GM12878 (cell line): ENCODE results near the gene C16orf74. TPM values are rescaled to one million over a fixed set of nuclear protein-coding genes. Genes with fewer than 3 reads are reported as not detected.

Experiments used
- ATAC-seq: fragments of 200-7000 bp; cut with Tn5 transposase; 3 replicates; pipeline ENCODE4 v1.9.1; 2020; ENCODE audit warnings: mild to moderate bottlenecking, moderate library complexity
- BruUV-seq: library from RNA; stranded (reverse); fragments of 400-500 nt; replicated peaks from 2 replicates; lab custom pipeline; 2021; lab: Mats Ljungman, UMichigan
- CTCF ChIA-PET: fragments of 300-600 bp; sonication (Branson Sonifier 250); formaldehyde crosslinking; extraction: SDS; loops from one replicate; lab custom pipeline; 2021; ENCODE audit warnings: inconsistent platforms; lab: Yijun Ruan, JAX
- POLR2A ChIA-PET: fragments of 350-600 bp; formaldehyde crosslinking; extraction: SDS; loops from one replicate; lab custom pipeline; 2021; ENCODE audit warnings: inconsistent platforms; lab: Charles Lee
- RAD21 ChIA-PET: fragments of 300-600 bp; sonication (Branson Sonifier 250); formaldehyde crosslinking; loops from one replicate; lab custom pipeline; 2023; ENCODE audit warnings: antibody characterized with exemption; ENCODE audit not compliant: unreplicated experiment; lab: Charles Lee
- SMC1A ChIA-PET: fragments of 300-600 bp; sonication (Branson Sonifier 250); formaldehyde crosslinking; loops from one replicate; lab custom pipeline; 2023; ENCODE audit not compliant: unreplicated experiment, uncharacterized antibody; lab: Charles Lee
- DNase-seq: peaks from one replicate; pipeline ENCODE4 v3.0.0-alpha.2; 2011; ENCODE audit warnings: low read depth, low spot score
- FAIRE-seq: peaks from 3 replicates; lab custom pipeline; 2011; peaks lifted over from hg19 to GRCh38; lab: Jason Lieb, UNC
- H2AFZ ChIP-seq: 2 replicates; pipeline ENCODE4 v1.6.0; 2011; ENCODE audit warnings: low read depth, low read length, control low read depth; ENCODE audit not compliant: control insufficient read depth
- H3K27ac ChIP-seq: 2 replicates; pipeline ENCODE4 v1.5.1; 2011; ENCODE audit warnings: control low read depth; ENCODE audit not compliant: control insufficient read depth, insufficient read depth
- H3K27me3 ChIP-seq, 2 experiments: replicated peaks in 1 of 2; 2 replicates each; pipeline versions ENCODE4 v1.6.0 to v1.6.1; 2011; ENCODE audit warnings: low read length in 1 of 2; ENCODE audit not compliant: control insufficient read depth in 2 of 2, insufficient read depth in 2 of 2
- H3K36me3 ChIP-seq, 2 experiments: 2 replicates each; pipeline ENCODE4 v1.5.1; 2011; ENCODE audit warnings: low read length in 1 of 2; ENCODE audit not compliant: control insufficient read depth in 2 of 2, insufficient read depth in 2 of 2
- H3K4me1 ChIP-seq: 2 replicates; pipeline ENCODE4 v1.6.1; 2011; ENCODE audit warnings: mild to moderate bottlenecking, low read length, moderate library complexity, mixed read lengths; ENCODE audit not compliant: control insufficient read depth, insufficient read depth
- H3K4me2 ChIP-seq: 2 replicates; pipeline ENCODE4 v1.6.0; 2011; ENCODE audit warnings: control low read depth; ENCODE audit not compliant: control insufficient read depth, insufficient read depth
- H3K4me3 ChIP-seq: fragments of 200-600 bp; sonication (generic); 2 replicates; pipeline ENCODE4 v1.5.1; 2016
- H3K79me2 ChIP-seq: 2 replicates; pipeline ENCODE4 v1.6.0; 2011; ENCODE audit warnings: low read length; ENCODE audit not compliant: control insufficient read depth, insufficient read depth
- H3K9ac ChIP-seq: 2 replicates; pipeline ENCODE4 v1.8.0; 2011; ENCODE audit warnings: low read length, control low read depth, mixed read lengths; ENCODE audit not compliant: control insufficient read depth, insufficient read depth
- H3K9me3 ChIP-seq: replicated peaks from 3 replicates; pipeline ENCODE4 v1.5.1; 2011; ENCODE audit warnings: mild to moderate bottlenecking, low read length; ENCODE audit not compliant: control insufficient read depth, insufficient read depth
- H4K20me1 ChIP-seq: 2 replicates; pipeline ENCODE4 v1.6.0; 2011; ENCODE audit not compliant: control insufficient read depth, insufficient read depth
- CBX3 ChIP-seq: fragments of 200-600 bp; sonication (generic); IDR thresholded peaks from 2 replicates; pipeline ENCODE4 v1.6.1; 2016; ENCODE audit warnings: low read depth, borderline replicate concordance
- CHD4 ChIP-seq: fragments of 200-600 bp; sonication (generic); IDR thresholded peaks from 2 replicates; pipeline ENCODE4 v1.6.1; 2016; ENCODE audit warnings: mild to moderate bottlenecking
- E4F1 ChIP-seq: fragments of 450-650 bp; IDR thresholded peaks from 2 replicates; pipeline ENCODE4 v1.6.1; 2018; ENCODE audit warnings: borderline replicate concordance, mild to moderate bottlenecking; ENCODE audit not compliant: partially characterized antibody
- EGR1 ChIP-seq, 2 experiments: IDR thresholded peaks; 1 replicate in 1 of 2; 2 replicates in 1 of 2; pipeline ENCODE4 v1.6.1; 2011 to 2012; ENCODE audit warnings: low read depth in 2 of 2, low read length in 2 of 2, borderline replicate concordance in 1 of 2, mild to moderate bottlenecking in 1 of 2, moderate library complexity in 1 of 2
- FOXM1 ChIP-seq: IDR thresholded peaks from 2 replicates; pipeline ENCODE4 v1.6.1; 2012; ENCODE audit warnings: low read depth, mild to moderate bottlenecking, inconsistent platforms, low read length, moderate library complexity
- IKZF1 ChIP-seq: fragments of 450-650 bp; conservative IDR thresholded peaks from 2 replicates; pipeline ENCODE4 v1.6.1; 2017; ENCODE audit warnings: antibody characterized with exemption, mild to moderate bottlenecking
- IKZF2 ChIP-seq, 2 experiments: fragments of 450-650 bp; IDR thresholded peaks; 2 replicates each; pipeline ENCODE4 v1.6.1; 2017; ENCODE audit warnings: mild to moderate bottlenecking in 2 of 2, moderate library complexity in 2 of 2
- IRF4 ChIP-seq: IDR thresholded peaks from 2 replicates; pipeline ENCODE4 v1.6.1; 2011; ENCODE audit warnings: low read depth, low read length
- JUNB ChIP-seq: IDR thresholded peaks from 2 replicates; pipeline ENCODE4 v1.6.1; 2016; ENCODE audit warnings: antibody characterized with exemption, mild to moderate bottlenecking
- MYB ChIP-seq: fragments of 150-350 bp; IDR thresholded peaks from 2 replicates; pipeline ENCODE4 v1.6.1; 2014; ENCODE audit warnings: mild to moderate bottlenecking, low read depth, low read length, borderline replicate concordance
- NFYB ChIP-seq: IDR thresholded peaks from 2 replicates; pipeline ENCODE4 v1.6.1; 2011; ENCODE audit warnings: low read depth, mild to moderate bottlenecking, low read length, improper control_type of control experiment, moderate library complexity; ENCODE audit not compliant: insufficient read depth
- POLR2AphosphoS2 ChIP-seq: IDR thresholded peaks from 2 replicates; pipeline ENCODE4 v1.6.1; 2011; ENCODE audit warnings: low read depth, mild to moderate bottlenecking, low read length, improper control_type of control experiment, moderate library complexity
- ZNF24 ChIP-seq: fragments of 450-650 bp; IDR thresholded peaks from 2 replicates; pipeline ENCODE4 v1.6.1; 2017; ENCODE audit warnings: antibody characterized with exemption, mild to moderate bottlenecking
- in situ Hi-C: fragments of 300-500 bp; cut with MboI; formaldehyde crosslinking; loops from 9 replicates; pipeline ENCODE4 v1.14.3; 2018; ENCODE audit warnings: mixed read lengths
- intact Hi-C: fragments of 100-400 bp; cut with micrococcal nuclease; formaldehyde crosslinking; loops from one replicate; pipeline ENCODE4 v1.14.2; 2022; ENCODE audit not compliant: unreplicated experiment
- polyA plus RNA-seq, 11 experiments: library from polyadenylated mRNA; depleted of rRNA in 4 of 11; unstranded in 6 of 11; stranded (reverse) in 5 of 11; fragments of >200 nt; fragmentation: Nextera tagmentation in 4 of 11; fragmentation: Illumina TruSeq in 1 of 11; extraction: Ambion mirVana in 4 of 11; extraction: Trizol in 1 of 11; gene quantifications; 1 replicate in 1 of 11; 2 replicates in 10 of 11; pipeline versions ENCODE4 v1.2.1 to v1.2.3, GENCODE V29; 2011 to 2016; ENCODE audit warnings: inconsistent platforms in 2 of 11, missing spikeins in 2 of 11, low read depth in 1 of 11
- total RNA-seq, 4 experiments: library from RNA; depleted of rRNA in 3 of 4; stranded (reverse); fragments of >200 nt in 3 of 4; fragmentation: Illumina TruSeq in 1 of 4; extraction: Trizol in 1 of 4; gene quantifications; 2 replicates each; pipeline versions ENCODE4 v1.2.1 to v1.2.3, GENCODE V29; 2013 to 2021
- TF ChIP-seq, protein P1 (sequence below): fragments of 450-650 bp; IDR thresholded peaks from 2 replicates; pipeline ENCODE4 v1.6.1; 2016; ENCODE audit warnings: mild to moderate bottlenecking, moderate library complexity, borderline replicate concordance

C16orf74 gene
- total and polyA plus RNA-seq, 10 of the 15 experiments (the other 5 are each of a cell fraction or from before 2014, with no cell fraction given), result 0.23 to 20.1 (median 6.8) TPM

DNA sequence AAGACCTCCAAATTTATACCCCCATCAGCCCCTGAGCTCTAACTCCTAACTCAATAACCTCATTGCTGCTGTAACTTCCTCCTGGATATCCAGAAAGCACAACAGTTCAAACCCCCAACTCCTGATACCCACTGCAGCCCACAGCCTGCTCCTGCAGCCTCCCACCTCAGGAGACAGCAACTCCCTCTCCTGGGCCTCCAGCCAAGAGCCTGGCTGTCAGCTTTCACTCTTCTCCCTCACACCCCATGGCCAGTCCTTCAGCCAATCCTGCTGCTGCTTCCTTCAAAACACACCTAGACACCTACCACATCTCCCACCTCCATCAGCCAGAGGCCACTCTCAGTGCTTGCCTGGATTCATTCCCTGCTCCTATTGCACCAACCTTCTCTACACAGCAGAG, 67.5 kb downstream of the C16orf74 start:
- no TSS peak for BruUV-seq
- ChIA-PET RAD21 (interaction anchor here (0.6 to 1.3 kb wide), 2 partner anchors 57 to 236 kb away, joined by 3 read pairs; no protein-coding TSS in a partner anchor), SMC1A (interaction anchor here (0.9 to 1.6 kb wide), 4 partner anchors 8 to 64 kb away, joined by 3 to 5 read pairs (median 4); no protein-coding TSS in a partner anchor), POLR2A (interaction anchor here (1.2 kb wide), 1 partner anchor 63 kb away, joined by 3 read pairs; no protein-coding TSS in a partner anchor), CTCF (interaction anchor here (1.3 to 5.6 kb wide), 6 partner anchors 9 to 67 kb away, joined by 3 to 31 read pairs (median 11); no protein-coding TSS in a partner anchor)
- peaks cover 14 to 15% of the 10 kb centered on the region in 2 experiments; a peak in 3 of 4 replicates for H3K36me3 ChIP-seq
- no peak overlapping the region for H3K27ac ChIP-seq
- H3K9me3 ChIP-seq, result no peaks in the 10 kb centered on the region
- H3K79me2 ChIP-seq, result peaks cover 33% of the 10 kb centered on the region
- no peaks in the 10 kb centered on the region for H4K20me1 ChIP-seq
- H3K27me3 ChIP-seq, result no peaks in the 10 kb centered on the region
- H3K4me1 ChIP-seq, result peaks cover 28% of the 10 kb centered on the region
- no peak overlapping the region for H3K4me2 ChIP-seq
- ATAC-seq (no peak), FAIRE-seq (no peak), DNase-seq (no peak)
- intact Hi-C loops (no loop called here), in situ Hi-C loops (no loop called here)
- no peak overlapping the region for H3K4me3 ChIP-seq
- no peak for TF ChIP-seq EGR1 (IDR thresholded peaks at IDR 0.05; ENCODE audit: borderline replicate concordance in 1 of 2, low read depth in 2 of 2, low read length in 2 of 2)
- TF ChIP-seq IKZF2 (IDR thresholded peaks at IDR 0.05), result no peak
- TF ChIP-seq, protein P1, sequence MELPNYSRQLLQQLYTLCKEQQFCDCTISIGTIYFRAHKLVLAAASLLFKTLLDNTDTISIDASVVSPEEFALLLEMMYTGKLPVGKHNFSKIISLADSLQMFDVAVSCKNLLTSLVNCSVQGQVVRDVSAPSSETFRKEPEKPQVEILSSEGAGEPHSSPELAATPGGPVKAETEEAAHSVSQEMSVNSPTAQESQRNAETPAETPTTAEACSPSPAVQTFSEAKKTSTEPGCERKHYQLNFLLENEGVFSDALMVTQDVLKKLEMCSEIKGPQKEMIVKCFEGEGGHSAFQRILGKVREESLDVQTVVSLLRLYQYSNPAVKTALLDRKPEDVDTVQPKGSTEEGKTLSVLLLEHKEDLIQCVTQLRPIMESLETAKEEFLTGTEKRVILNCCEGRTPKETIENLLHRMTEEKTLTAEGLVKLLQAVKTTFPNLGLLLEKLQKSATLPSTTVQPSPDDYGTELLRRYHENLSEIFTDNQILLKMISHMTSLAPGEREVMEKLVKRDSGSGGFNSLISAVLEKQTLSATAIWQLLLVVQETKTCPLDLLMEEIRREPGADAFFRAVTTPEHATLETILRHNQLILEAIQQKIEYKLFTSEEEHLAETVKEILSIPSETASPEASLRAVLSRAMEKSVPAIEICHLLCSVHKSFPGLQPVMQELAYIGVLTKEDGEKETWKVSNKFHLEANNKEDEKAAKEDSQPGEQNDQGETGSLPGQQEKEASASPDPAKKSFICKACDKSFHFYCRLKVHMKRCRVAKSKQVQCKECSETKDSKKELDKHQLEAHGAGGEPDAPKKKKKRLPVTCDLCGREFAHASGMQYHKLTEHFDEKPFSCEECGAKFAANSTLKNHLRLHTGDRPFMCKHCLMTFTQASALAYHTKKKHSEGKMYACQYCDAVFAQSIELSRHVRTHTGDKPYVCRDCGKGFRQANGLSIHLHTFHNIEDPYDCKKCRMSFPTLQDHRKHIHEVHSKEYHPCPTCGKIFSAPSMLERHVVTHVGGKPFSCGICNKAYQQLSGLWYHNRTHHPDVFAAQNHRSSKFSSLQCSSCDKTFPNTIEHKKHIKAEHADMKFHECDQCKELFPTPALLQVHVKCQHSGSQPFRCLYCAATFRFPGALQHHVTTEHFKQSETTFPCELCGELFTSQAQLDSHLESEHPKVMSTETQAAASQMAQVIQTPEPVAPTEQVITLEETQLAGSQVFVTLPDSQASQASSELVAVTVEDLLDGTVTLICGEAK, result no peak
- TF ChIP-seq JUNB, result no peak
- no peak for TF ChIP-seq IKZF1
- TF ChIP-seq NFYB, result no peak
- no peak for TF ChIP-seq ZNF24
- TF ChIP-seq FOXM1, result no peak
- no peak for TF ChIP-seq MYB
- no peak for TF ChIP-seq CHD4
- TF ChIP-seq E4F1, result no peak
- no peak for TF ChIP-seq POLR2AphosphoS2
- TF ChIP-seq CBX3, result no peak
- TF ChIP-seq IRF4, result no peak
- no peak overlapping the region for H2AFZ ChIP-seq
- H3K9ac ChIP-seq, result no peak overlapping the region
